GM15510 (cell line): ENCODE results near the gene RPP40.

Experiments used
- POLR2A ChIP-seq: IDR thresholded peaks from 3 replicates; pipeline ENCODE4 v1.6.1; 2011; ENCODE audit warnings: borderline replicate concordance; ENCODE audit not compliant: insufficient read length; ENCODE audit errors: extremely low read depth

Gene RPP40

DNA sequence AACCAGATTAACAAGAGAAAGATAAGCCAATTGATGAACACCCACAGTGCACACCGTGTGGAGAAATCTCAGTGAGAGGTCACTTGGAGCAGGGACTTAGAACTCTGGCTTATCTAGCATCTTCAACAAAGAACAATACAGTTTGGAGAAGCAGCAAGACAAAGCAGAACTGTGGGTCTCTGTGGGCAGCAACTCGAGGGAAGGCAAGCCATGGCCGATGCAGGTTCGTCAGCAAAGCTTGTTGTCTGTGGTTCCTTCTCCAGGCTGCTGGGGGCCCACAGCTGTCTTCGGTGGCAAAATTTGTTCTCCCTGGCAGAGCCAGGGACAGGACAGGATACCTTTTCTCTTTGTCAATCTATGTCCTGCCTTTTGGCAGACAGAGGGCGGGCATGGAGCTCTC, 22.1 kb downstream of the RPP40 start:
- TF ChIP-seq POLR2A = no peak

DNA sequence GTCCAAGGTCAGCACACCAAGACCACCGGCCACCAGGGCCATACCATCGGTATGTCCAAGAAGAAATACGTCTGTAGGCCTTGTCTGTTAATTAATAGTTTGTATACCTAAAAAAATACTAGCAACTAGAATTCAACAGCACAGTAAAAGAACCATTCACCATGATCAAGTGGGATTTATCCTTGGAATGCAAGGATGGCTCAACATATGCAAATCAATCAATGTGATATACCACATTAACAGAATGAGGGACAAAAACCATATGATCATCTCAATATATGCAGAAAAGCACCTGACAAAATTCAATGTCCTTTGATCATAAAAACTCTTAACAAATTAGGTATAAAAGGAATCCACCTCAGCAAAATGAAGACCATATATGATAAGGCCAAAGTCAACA, 24.4 kb downstream of the RPP40 start:
- no peak for TF ChIP-seq POLR2A

- TF ChIP-seq POLR2A = no peak
These were observed 26.4 kb downstream of the RPP40 start for GRCh38 chr6:4977468-4977867.

GRCh38 chr6:4975506-4975905, 28.3 kb downstream of the RPP40 start:
- TF ChIP-seq POLR2A = no peak

GRCh38 chr6:4974962-4975361, 28.9 kb downstream of the RPP40 start:
- no peak for TF ChIP-seq POLR2A

DNA sequence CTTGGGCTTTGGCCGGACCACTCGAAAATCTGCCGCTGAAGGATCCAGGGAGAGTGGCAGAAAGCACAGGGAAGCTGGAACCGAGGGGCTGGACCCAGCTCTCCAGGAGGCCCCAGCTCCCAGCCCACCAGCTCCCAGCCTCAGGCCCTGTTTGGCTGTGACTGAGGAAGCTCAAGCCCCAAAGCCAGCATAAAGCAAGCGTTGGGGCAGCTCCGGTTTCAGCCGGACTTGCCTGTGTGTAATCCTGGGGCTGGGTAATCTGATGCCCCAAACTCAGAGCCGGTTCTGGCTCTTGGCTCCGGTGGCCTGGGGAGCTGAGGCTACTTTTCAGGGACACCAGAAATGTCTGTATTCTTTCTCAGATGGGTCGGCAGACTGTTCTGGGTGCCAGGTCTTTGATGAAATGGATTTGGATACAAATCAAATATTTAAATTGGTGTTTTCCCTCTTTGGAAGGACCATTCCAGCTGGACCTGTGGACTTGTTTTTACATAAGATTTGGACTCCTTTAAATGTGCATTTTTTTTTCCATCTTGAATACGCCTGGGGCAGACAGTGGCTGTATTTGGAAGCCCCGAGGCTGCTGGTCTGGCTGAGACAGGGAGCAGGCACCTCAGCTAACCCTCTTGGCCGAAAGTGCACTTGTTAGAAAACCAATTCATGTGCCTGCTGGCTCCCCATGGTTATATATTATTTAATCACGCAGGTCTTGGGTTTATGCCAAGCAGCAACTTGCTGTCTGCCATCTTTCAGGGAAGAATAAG, 29.7 kb downstream of the RPP40 start:
- no peak for TF ChIP-seq POLR2A

DNA sequence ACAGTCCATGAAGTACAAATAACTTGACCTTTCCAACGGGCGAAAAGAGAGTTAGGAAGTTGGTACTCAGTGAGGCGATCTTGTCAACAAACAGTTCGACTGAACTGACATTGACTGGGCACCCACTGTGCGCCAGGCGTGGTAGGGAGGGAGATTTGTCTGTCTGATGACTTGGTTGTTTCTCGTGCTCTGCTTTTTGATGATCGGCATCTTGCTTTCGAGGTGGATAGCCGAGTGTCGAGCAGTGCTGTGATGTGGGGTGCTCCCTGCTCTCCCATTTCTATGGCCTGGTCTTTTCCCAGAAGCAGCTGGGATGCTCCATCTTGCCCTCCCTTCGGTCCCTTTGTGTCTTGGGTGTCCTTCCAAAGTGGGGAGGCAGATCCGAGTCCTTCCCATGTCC, 30.4 kb downstream of the RPP40 start:
- no peak for TF ChIP-seq POLR2A

- no peak for TF ChIP-seq POLR2A
These were observed 31.4 kb downstream of the RPP40 start for GRCh38 chr6:4972438-4972837.

DNA sequence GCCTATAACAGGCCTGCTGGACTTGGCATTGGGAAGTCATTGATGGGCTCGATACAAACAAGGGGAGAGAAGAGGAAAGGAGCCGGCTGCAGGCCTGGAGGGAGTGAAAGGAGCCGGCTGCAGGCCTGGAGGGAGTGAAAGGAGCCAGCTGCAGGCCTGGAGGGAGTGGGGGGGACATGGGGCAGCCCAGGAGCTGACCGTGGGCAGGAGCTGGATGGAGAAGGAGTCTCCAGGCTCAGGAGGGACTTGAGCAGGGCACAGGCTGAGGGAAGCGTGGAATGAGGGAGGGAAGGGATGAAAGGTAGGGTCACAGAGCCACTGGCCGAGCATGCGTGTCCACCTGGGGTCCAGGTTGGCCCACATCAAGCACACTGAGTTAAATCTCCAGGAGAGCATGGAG, 32.0 kb downstream of the RPP40 start:
- no peak for TF ChIP-seq POLR2A

- no peak for TF ChIP-seq POLR2A
These were observed 33.0 kb downstream of the RPP40 start for GRCh38 chr6:4970739-4971395.

DNA sequence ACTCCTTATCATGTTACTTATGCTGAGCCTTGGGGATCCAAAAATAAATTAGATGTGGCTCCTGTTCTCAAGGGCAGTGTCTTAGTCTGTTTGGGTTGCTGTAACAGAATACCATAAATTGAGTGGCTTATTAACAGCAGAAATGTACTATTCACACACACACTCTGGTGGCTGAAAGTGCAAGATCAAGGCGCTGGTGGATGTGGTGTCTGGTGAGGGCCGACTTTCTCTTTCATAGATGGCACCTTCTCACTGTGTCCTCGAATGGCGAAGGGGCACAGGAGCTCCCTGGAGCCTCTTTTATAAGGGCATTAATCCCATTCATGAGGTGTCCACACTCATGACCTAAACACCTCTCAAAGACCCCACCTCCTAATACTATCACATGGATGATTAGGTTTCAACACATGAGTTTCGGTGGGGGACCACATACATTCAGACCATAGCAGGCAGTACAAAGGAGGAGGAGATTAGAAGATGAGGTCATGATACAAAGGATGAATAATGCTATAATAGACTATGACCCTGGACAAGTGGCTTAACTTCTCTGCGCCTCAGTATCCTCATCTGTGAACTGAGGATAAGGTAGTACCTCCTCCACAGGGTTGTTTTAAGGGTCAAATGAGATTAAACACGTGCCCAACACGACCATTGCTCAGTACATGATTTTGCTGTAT, 34.1 kb downstream of the RPP40 start:
- no peak for TF ChIP-seq POLR2A

DNA sequence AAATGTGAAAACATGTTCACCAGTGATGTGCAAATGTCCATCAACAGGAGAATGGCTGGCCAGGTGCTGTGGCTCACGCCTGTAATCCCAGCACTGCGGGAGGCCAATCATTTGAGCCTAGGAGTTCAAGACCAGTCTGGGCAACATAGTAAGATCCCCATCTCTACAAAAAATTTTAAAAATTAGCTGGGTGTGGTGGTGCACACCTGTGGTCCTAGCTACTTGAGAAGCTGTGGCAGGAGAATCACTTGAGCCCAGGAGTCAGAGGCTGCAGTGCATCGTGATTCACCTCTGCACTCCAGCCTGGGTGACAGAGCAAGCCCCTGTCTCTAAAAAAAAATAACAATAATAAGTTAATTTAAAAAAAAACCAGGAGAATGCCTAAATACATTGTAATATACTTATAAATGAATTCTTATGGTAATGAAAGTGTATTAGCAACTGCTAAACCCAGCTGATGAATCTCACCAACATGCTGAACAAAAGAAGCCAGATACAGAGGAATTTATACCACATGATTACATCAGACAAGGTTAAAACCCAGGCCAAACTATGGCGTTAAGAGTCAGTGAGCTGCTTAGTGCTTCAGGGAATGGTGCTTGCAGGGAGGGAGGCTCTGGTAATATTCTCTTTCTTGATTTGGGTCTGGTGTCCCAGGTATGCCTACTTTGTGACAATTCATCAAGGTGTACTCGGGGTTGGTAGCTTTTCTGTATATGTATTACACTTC, 36.4 kb downstream of the RPP40 start:
- no peak for TF ChIP-seq POLR2A

DNA sequence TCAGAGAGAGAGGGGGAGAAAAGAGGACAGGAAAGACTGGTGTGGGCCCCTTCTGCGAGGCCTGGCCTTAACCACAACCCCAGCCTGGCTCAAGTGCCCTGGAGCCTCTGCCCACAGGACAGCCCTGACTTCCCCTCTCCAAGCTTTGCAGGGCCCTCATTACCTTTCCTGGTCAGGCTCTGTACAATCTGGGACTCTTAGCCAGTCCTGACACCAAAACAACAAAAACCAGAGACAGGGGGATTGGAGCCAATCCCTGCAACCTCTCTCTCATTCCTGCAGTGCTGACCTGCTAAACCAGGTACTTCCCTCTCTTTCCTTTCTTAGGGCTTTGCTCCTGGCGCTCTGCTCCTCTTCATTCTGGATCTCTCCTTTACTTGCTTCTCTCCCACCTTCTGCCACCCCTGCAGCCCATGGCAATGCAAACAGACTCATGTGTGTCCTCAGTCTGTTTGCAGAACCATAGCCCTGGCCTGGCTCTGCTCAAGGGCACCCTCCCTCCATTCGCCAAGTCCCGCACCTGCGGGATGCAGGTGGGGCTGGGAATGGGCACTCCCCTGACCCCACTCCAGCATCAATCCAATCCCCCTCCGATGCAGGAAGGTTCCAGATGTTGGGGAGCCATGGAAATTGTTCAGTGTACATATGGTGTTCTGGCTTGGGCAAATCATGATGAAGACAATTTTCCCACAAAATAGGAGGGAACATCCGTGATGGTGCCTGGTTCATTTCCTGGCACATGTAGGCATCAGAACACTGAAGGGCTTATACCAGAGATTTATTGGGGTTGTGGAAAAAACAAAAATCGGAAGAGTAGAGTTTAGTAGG, 38.1 kb downstream of the RPP40 start:
- no peak for TF ChIP-seq POLR2A
